Psoas muscle (tissue), 7 donors: ENCODE measurements around the gene MTRF1. TPM values are rescaled to one million over a fixed set of nuclear protein-coding genes. Genes with fewer than 3 reads are reported as not detected.

Source experiments
- polyA plus RNA-seq, 3 donors: library from polyadenylated mRNA; stranded (reverse); fragments of 200-250 nt; gene quantifications; one replicate each; pipeline ENCODE4 v1.2.3, GENCODE V29; 2013
- total RNA-seq, 4 donors: library from RNA; stranded (reverse); fragmentation: NEBNext Ultra II Directional in 2 of 4; extraction: Animal tissue kit (Norgen Biotek cat#: 25700) in 2 of 4; gene quantifications; one replicate each; pipeline versions ENCODE4 v1.2.1 to v1.2.4, GENCODE V29; 2021 to 2023
- donor health status: healthy with polysubstance abuse.
- donor health status: DM: no; HTN: no; CAD: no; lungs with moderate emphysema.
- donor health status: Bipolar disorder and iron deficiency.
- donor health status: healthy.
- donor health status: DM: no; HTN: no; CAD: no.
- donor health status: DM: no; HTN: no; CAD: no.
- donor health status: DM: yes; HTN: yes; CAD: no.

Gene MTRF1
- total and polyA plus RNA-seq, 7 donors = 8.7 to 29.6 (median 12.5) TPM

Other genes starting within 250 kb of the MTRF1 start
- gene ELF1, start 244.3 kb downstream of the MTRF1 start, total RNA-seq = 10 to 100 TPM; 20.5 to 25.9 (median 22.6) TPM
- gene ELF1, start 244.3 kb downstream of the MTRF1 start, polyA plus RNA-seq = 10 to 100 TPM in 2 of 3 donors, 1 to 10 TPM in 1; 7.3 to 28.6 (median 13.0) TPM
- gene WBP4, start 202.1 kb downstream of the MTRF1 start, total RNA-seq = 10 to 100 TPM; 18.8 to 24.9 (median 21.6) TPM
- gene WBP4, start 202.1 kb downstream of the MTRF1 start, polyA plus RNA-seq = 10 to 100 TPM; 18.1 to 37.0 (median 22.2) TPM
- 1 to 10 TPM; 2.4 to 6.0 (median 5.6) TPM for gene KBTBD6, start 130.8 kb downstream of the MTRF1 start, total RNA-seq
- 1 to 10 TPM; 2.0 to 7.6 (median 2.5) TPM for gene KBTBD6, start 130.8 kb downstream of the MTRF1 start, polyA plus RNA-seq
- 1 to 10 TPM; 2.1 to 5.3 (median 3.8) TPM for gene KBTBD7, start 69.0 kb downstream of the MTRF1 start, total RNA-seq
- 1 to 10 TPM; 1.1 to 5.9 (median 1.3) TPM for gene KBTBD7, start 69.0 kb downstream of the MTRF1 start, polyA plus RNA-seq
- gene NAA16, start 47.7 kb upstream of the MTRF1 start, total RNA-seq = 10 to 100 TPM in 1 of 4 donors, 1 to 10 TPM in 3; 6.8 to 22.3 (median 8.3) TPM
- gene NAA16, start 47.7 kb upstream of the MTRF1 start, polyA plus RNA-seq = 10 to 100 TPM in 1 of 3 donors, 1 to 10 TPM in 2; 3.5 to 12.2 (median 8.1) TPM
- gene RGCC, start 194.0 kb upstream of the MTRF1 start, total RNA-seq = 10 to 100 TPM; 10.1 to 35.1 (median 28.4) TPM
- 10 to 100 TPM; 15.9 to 19.1 (median 16.5) TPM for gene RGCC, start 194.0 kb upstream of the MTRF1 start, polyA plus RNA-seq